Inflammatory macrophage (primary cell): ENCODE results near the gene SELENOH.

Experiments used
- DNase-seq, 2 donors: peaks; one replicate each; pipeline ENCODE4 v3.0.0-alpha.2; 2020 to 2022

Gene SELENOH

DNA sequence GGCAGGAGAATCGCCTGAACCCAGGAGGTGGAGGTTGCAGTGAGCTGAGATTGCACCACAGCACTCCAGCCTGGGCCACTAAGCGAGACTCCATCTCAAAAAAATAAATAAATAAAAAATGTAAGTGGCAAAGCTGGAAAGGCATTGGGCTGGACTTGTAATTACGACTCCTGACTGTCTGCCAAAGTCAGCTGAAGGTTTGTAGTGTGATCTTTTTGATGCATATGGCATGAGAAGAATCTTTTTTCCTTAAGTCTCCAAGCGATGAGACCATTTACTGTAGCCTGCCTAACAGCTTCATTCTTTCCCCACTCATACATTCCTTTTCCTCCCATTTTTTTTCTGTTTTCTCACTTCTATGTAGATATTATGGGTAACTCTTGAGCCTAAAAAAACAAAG is 45.1 kb downstream of the SELENOH start:
- no peak for DNase-seq

- DNase-seq, result no peak
These were observed 45.8 kb downstream of the SELENOH start for GRCh38 chr11:57787006-57787604.

DNA sequence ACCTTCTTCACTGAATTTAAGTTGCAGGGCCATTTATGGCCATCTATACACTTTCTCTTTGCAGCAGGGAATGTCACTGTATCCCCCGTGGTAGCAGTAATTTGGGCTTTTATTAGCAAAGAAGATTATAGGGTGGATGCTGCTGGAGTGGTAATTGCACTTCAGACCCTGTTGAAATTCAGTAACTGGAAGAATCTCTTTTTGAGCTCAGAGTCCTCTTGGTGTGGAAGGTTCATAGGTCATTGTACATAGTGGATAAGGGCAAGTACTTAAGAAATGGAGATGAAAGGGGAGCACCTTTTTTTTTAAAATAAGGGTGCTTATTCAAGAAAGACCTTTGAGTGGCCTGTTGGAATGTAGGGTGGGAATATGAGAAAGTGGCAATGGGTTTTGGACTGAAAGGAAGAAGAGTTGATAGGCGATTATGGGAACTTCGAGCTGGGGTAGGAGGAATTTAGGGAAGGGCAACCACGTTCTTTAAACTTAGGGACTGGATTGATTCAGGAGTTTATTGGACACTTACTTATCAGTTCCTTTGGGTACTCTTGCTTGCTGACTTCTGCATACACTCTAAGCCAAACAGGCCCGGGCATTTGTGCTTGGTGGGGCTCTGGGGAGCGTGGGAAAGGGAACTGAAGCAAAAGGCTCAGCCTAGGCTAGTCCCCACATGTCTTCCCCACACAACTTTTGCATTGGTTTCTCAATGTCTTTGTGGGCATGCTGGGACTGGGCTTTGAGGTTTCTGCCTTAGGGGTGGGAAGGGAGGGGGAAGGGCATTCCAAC is 46.8 kb downstream of the SELENOH start:
- DNase-seq, result peak; percentile 86 to 87

DNA sequence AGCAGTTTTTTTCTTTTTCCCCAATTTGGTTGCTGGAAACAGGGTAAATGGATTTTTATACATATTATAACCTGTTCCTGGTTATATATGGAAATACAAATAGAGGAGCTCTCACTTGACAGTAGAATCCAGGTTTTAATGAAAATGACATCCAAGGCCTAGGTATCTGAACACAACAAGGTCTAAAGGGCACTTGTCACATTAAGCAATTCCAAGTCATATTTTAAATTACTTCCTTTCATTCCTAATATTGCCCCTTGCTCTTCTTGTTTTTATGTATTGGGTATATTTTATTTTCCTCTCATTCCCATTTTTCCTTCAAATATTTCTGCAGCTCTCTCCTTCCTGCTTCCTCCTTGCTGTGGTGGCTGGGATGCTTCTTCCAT is 47.4 kb downstream of the SELENOH start:
- no peak for DNase-seq

DNA sequence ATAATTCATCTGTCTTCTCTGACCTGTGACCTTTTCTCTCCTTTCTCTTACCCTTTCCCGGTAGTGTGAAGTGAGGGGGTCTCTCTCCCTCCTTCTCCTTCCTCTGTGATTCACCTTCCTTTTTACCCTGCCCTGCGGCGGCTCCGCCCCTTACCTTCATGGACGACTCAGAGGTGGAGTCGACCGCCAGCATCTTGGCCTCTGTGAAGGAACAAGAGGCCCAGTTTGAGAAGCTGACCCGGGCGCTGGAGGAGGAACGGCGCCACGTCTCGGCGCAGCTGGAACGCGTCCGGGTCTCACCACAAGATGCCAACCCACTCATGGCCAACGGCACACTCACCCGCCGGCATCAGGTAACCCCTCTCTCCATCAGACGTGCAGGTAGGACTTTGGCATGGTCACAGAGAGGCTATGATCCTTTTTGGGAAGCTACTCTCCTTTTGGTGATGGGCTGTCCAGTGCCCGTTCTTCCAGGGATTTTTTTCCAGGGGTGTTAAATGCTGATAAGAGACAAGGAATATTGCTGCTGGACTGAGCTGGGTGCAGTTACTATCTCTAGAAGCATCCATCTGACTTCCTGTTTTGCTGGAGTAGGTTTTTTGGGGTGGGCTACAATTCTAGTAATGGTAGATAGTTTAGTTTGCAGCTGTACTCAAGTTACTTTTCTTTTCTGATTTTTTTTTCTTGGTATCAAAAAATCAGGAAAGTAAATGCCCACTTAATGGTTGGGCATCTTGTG is 50.2 kb downstream of the SELENOH start:
- no peak for DNase-seq

DNA sequence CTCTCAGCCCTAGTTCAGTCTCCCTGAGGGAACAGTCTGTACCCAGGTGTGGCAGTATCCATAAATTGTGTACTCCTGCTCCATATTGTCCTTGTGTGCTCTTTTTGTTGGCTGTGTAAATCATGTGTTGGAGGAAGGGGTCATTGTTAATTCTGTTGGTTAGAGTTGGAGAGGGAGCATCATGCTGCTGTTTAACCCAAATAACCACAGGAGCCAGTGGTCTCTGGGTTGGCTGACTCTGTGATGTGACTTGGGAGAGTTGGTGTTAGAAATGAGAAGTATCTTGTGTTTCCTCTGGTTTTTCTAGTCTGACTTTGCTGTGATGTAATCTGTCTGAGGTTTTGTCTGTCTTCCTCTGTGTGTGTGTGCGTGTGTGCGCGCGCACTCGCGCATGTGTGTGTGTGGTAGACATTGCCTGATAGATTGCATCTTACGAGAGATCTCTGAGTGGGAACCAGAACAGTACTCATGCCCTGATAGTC is 50.8 kb downstream of the SELENOH start:
- DNase-seq, result peak; percentile 99

- DNase-seq, result peak; percentile 78 to 84
These were observed 51.6 kb downstream of the SELENOH start for GRCh38 chr11:57792870-57793269.
